MM.1S (cell line): ENCODE data around the gene SPINK6.

Experiments
- DNase-seq: peaks from one replicate; pipeline ENCODE4 v3.0.0-alpha.2; 2015
- H2AFZ ChIP-seq: fragments of 300-600 bp; sonication (generic); 2 replicates; pipeline ENCODE4 v1.6.0; 2016; ENCODE audit warnings: antibody characterized with exemption, low read length
- H3F3A ChIP-seq: fragments of 300-600 bp; sonication (generic); 2 replicates; pipeline ENCODE4 v1.6.1; 2016; ENCODE audit warnings: mild to moderate bottlenecking, antibody characterized with exemption, low read length, moderate library complexity, mixed read lengths; ENCODE audit not compliant: insufficient read depth
- H3K27ac ChIP-seq: fragments of 300-600 bp; sonication (generic); 2 replicates; pipeline ENCODE4 v1.5.1; 2016; ENCODE audit warnings: mild to moderate bottlenecking, low read length
- H3K27me3 ChIP-seq: fragments of 300-600 bp; sonication (generic); replicated peaks from 2 replicates; pipeline ENCODE4 v1.6.0; 2016; ENCODE audit warnings: low read length; ENCODE audit not compliant: insufficient read depth
- H3K36me3 ChIP-seq: fragments of 300-600 bp; sonication (generic); replicated peaks from 2 replicates; pipeline ENCODE4 v1.6.1; 2016; ENCODE audit warnings: mild to moderate bottlenecking, low read length, mixed read lengths; ENCODE audit not compliant: insufficient read depth
- H3K4me1 ChIP-seq: fragments of 300-600 bp; sonication (generic); 2 replicates; pipeline ENCODE4 v1.6.1; 2016; ENCODE audit warnings: low read length, mixed read lengths
- H3K4me2 ChIP-seq: fragments of 300-600 bp; sonication (generic); 2 replicates; pipeline ENCODE4 v1.6.0; 2016; ENCODE audit warnings: low read depth, low read length
- H3K4me3 ChIP-seq: fragments of 300-600 bp; sonication (generic); 2 replicates; pipeline ENCODE4 v1.5.1; 2016; ENCODE audit warnings: low read length, mixed read lengths
- H3K79me2 ChIP-seq: fragments of 300-600 bp; sonication (generic); 2 replicates; pipeline ENCODE4 v1.6.1; 2016; ENCODE audit warnings: mixed run types, low read length, mixed read lengths
- H3K9ac ChIP-seq: fragments of 300-600 bp; sonication (generic); 2 replicates; pipeline ENCODE4 v1.6.1; 2016; ENCODE audit warnings: low read length, mixed read lengths
- H3K9me2 ChIP-seq: fragments of 300-600 bp; sonication (generic); replicated peaks from 2 replicates; pipeline ENCODE4 v1.6.1; 2016; ENCODE audit warnings: mild to moderate bottlenecking, low read length, mixed read lengths; ENCODE audit not compliant: insufficient read depth
- H3K9me3 ChIP-seq: fragments of 300-600 bp; sonication (generic); replicated peaks from 2 replicates; pipeline ENCODE4 v1.6.1; 2016; ENCODE audit warnings: mild to moderate bottlenecking, low read length, mixed read lengths; ENCODE audit not compliant: insufficient read depth
- H4K20me1 ChIP-seq: fragments of 300-600 bp; sonication (generic); 2 replicates; pipeline ENCODE4 v1.6.1; 2016; ENCODE audit warnings: mild to moderate bottlenecking, low read length, moderate library complexity, mixed read lengths; ENCODE audit not compliant: insufficient read depth
- EZH2 ChIP-seq: fragments of 300-600 bp; sonication (generic); optimal IDR thresholded peaks from 2 replicates; pipeline ENCODE3; 2017; ENCODE audit warnings: low read depth, mild to moderate bottlenecking, antibody characterized with exemption, low read length, mixed read lengths
- EZH2phosphoT487 ChIP-seq: fragments of 300-600 bp; sonication (generic); IDR thresholded peaks from 2 replicates; pipeline ENCODE4 v1.6.1; 2018; ENCODE audit warnings: antibody characterized with exemption, low read length
- TF ChIP-seq, protein P1 (sequence below): fragments of 300-600 bp; sonication (generic); IDR thresholded peaks from 2 replicates; pipeline ENCODE4 v1.5.1; 2016; ENCODE audit warnings: antibody characterized with exemption, low read length, mixed read lengths

SPINK6 gene

DNA sequence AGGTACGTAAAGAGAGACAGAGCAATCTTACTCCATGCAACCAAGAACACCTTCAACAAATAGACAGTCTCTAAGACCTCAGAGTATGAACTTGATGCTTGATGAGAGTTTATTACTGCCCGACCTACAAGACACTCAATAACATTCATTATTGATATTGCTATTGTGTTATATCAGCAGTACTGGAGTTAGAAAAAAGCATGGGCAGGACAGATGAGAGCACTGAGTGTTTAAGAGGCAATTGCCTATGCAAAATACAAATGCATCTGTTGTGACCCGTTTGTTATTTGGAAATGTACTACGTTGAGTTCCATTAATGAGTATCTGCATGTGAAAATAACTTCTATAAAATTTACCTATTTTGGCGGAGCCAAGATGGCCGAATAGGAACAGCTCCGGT, 27.4 kb downstream of the SPINK6 start:
- H3F3A ChIP-seq: no peaks in the 10 kb centered on the region
- no peak for DNase-seq
- no peaks in the 10 kb centered on the region for H3K4me1 ChIP-seq
- no peaks in the 10 kb centered on the region for H3K9me3 ChIP-seq
- no peaks in the 10 kb centered on the region for H3K27me3 ChIP-seq
- no peak overlapping the region for H3K4me3 ChIP-seq
- H2AFZ ChIP-seq: no peak overlapping the region
- H3K9ac ChIP-seq: no peak overlapping the region
- no peak overlapping the region for H3K4me2 ChIP-seq
- no peaks in the 10 kb centered on the region for H3K36me3 ChIP-seq
- H3K9me2 ChIP-seq: no peaks in the 10 kb centered on the region
- no peaks in the 10 kb centered on the region for H4K20me1 ChIP-seq
- no peak overlapping the region for H3K27ac ChIP-seq
- no peaks in the 10 kb centered on the region for H3K79me2 ChIP-seq
- TF ChIP-seq, protein P1, sequence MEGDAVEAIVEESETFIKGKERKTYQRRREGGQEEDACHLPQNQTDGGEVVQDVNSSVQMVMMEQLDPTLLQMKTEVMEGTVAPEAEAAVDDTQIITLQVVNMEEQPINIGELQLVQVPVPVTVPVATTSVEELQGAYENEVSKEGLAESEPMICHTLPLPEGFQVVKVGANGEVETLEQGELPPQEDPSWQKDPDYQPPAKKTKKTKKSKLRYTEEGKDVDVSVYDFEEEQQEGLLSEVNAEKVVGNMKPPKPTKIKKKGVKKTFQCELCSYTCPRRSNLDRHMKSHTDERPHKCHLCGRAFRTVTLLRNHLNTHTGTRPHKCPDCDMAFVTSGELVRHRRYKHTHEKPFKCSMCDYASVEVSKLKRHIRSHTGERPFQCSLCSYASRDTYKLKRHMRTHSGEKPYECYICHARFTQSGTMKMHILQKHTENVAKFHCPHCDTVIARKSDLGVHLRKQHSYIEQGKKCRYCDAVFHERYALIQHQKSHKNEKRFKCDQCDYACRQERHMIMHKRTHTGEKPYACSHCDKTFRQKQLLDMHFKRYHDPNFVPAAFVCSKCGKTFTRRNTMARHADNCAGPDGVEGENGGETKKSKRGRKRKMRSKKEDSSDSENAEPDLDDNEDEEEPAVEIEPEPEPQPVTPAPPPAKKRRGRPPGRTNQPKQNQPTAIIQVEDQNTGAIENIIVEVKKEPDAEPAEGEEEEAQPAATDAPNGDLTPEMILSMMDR: no peak
- TF ChIP-seq EZH2phosphoT487 (no peak), EZH2 (no peak)

DNA sequence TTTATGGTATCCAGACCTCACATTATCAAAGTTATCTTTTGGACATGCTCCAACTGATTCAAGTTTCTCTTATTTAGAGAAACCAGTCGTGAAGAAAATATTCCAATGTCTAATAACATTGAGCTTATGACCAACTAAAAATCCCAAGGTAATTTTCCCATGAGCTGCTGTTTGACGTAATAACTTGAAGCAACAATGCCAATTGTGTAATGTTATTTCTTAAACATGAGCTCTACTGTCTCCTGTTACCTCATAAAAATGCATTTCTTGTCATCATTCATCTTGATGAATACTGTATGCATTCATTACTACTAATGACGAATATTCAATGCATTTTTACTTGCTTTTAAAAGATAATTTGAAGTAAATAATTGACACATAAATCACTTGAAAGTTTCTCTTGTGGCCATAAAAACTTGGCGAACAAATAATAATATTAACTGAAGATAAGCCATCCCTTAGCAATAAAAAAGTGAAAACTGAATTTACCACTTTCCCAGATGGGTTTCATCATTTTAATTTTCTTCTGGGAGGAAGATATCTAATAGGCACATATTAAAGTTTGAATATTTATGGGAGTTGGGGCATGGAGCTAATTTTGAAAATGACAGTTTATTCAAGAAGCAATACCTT, 35.1 kb downstream of the SPINK6 start:
- Histone ChIP-seq H3K27me3 (no peaks in the 10 kb centered on the region), H3K4me1 (no peaks in the 10 kb centered on the region), H4K20me1 (no peaks in the 10 kb centered on the region), H3K4me2 (peak overlapping the region; percentile 41; the same call in 1 of the 2 replicates), H2AFZ (no peak overlapping the region), H3K4me3 (no peak overlapping the region), H3K9me3 (no peaks in the 10 kb centered on the region), H3K79me2 (no peaks in the 10 kb centered on the region), H3K9ac (no peak overlapping the region), H3F3A (no peaks in the 10 kb centered on the region), H3K36me3 (no peaks in the 10 kb centered on the region), H3K27ac (no peak overlapping the region), H3K9me2 (no peaks in the 10 kb centered on the region)
- no peak for DNase-seq
- no peak for TF ChIP-seq EZH2
- no peak for TF ChIP-seq EZH2phosphoT487
- TF ChIP-seq, protein P1: no peak

GRCh38 chr5:148238418-148238794, 35.6 kb downstream of the SPINK6 start, which contains the start of gene MARCOL:
Gene MARCOL (plus strand): TSS chr5:148238525. CDS start chr5:148238598, 73 bp downstream.
- Histone ChIP-seq H4K20me1 (no peaks in the 10 kb centered on the region), H3K4me3 (0 out of 2 replicates have a peak within 1 kb of the TSS, but pooled peaks have one; percentile 13), H3K4me2 (peak within 1 kb of the TSS; percentile 41), H3K9ac (no peak within 1 kb of the TSS), H3K9me3 (no peaks in the 10 kb centered on the region), H3K4me1 (no peaks in the 10 kb centered on the region), H3F3A (no peaks in the 10 kb centered on the region), H3K79me2 (no peaks in the 10 kb centered on the region), H2AFZ (peak within 1 kb of the TSS; percentile 57), H3K27ac (no peak within 1 kb of the TSS), H3K9me2 (no peaks in the 10 kb centered on the region), H3K36me3 (no peaks in the 10 kb centered on the region), H3K27me3 (no peaks in the 10 kb centered on the region)
- TF ChIP-seq, protein P1: no peak
- TF ChIP-seq EZH2phosphoT487 (no peak), EZH2 (no peak)
- DNase-seq: peak; percentile 58
